Measurements from ENCODE around the gene TUBA3D. TPM values are rescaled to one million over a fixed set of nuclear protein-coding genes. Genes with fewer than 3 reads are reported as not detected.
A peak's percentile ranks its signal among the peaks of the same experiment; 100 is the strongest.
"Not testable (repeated sequence)": the region's sequence is repeated elsewhere in the genome, so short reads cannot be mapped to it uniquely, and the experiment has no call there.

TUBA3D gene
- total and polyA plus RNA-seq, 2 donors (not counting 1 experiment from before 2014, with no cell fraction given) = not detected

DNA sequence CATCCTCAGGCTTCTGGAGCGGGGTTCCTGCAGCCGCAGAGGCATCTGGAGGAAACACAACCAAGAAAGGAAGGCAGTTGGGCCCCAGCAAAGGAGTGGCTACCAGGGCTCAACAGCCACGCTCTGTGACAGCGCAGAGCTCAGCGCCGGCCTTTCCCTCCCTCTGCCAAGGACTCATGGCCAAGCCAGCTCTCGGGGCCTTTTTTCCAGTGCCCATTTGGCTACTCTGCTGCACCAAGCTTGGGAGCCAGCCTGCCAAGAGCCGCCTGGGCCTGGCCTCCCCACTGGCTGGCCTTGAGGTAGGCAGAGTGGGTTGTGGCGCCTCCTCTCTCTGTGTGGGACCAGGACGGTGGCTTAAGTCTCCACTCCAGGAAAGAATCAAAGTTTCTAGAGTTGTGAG, 44.6 kb downstream of the TUBA3D start:
- H3K27me3 ChIP-seq (ENCODE audit: control insufficient read depth, insufficient read depth, low read length) = no peaks in the 10 kb centered on the region
- TF ChIP-seq EZH2 (IDR thresholded peaks at IDR 0.05; ENCODE audit: low read length, missing control alignments) = no peak
- TF ChIP-seq, protein P1, sequence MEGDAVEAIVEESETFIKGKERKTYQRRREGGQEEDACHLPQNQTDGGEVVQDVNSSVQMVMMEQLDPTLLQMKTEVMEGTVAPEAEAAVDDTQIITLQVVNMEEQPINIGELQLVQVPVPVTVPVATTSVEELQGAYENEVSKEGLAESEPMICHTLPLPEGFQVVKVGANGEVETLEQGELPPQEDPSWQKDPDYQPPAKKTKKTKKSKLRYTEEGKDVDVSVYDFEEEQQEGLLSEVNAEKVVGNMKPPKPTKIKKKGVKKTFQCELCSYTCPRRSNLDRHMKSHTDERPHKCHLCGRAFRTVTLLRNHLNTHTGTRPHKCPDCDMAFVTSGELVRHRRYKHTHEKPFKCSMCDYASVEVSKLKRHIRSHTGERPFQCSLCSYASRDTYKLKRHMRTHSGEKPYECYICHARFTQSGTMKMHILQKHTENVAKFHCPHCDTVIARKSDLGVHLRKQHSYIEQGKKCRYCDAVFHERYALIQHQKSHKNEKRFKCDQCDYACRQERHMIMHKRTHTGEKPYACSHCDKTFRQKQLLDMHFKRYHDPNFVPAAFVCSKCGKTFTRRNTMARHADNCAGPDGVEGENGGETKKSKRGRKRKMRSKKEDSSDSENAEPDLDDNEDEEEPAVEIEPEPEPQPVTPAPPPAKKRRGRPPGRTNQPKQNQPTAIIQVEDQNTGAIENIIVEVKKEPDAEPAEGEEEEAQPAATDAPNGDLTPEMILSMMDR (conservative IDR thresholded peaks at IDR 0.05 in 1 of 2, IDR thresholded peaks at IDR 0.05 in 1 of 2; ENCODE audit: low read depth in 1 of 2, low read length in 2 of 2) = no peak
- H4K20me1 ChIP-seq (ENCODE audit: control insufficient read depth, extremely low read depth, insufficient read depth, low read length) = no peaks in the 10 kb centered on the region
- no peak overlapping the region for H3K9ac ChIP-seq (ENCODE audit: insufficient read depth, low read length)
- no peak overlapping the region for H3K27ac ChIP-seq (ENCODE audit: insufficient read depth, low read length)
- no peaks in the 10 kb centered on the region for H3K79me2 ChIP-seq (ENCODE audit: control insufficient read depth, insufficient read depth, low read length)
- H3K4me3 ChIP-seq (replicated peaks in 1 of 4; ENCODE audit: control extremely low read depth in 1 of 4, insufficient read depth in 1 of 4, low read depth in 3 of 4, low read length in 4 of 4) = no peak overlapping the region
- no peak for DNase-seq (ENCODE audit: low read depth in 2 of 2)
- no peak overlapping the region for H2AFZ ChIP-seq (ENCODE audit: low read length)
- peaks cover 3% of the 10 kb centered on the region for H3K36me3 ChIP-seq (ENCODE audit: control insufficient read depth, insufficient read depth, low read length)
- no peaks in the 10 kb centered on the region for H3K9me3 ChIP-seq (ENCODE audit: control insufficient read depth, insufficient read depth, low read depth, low read length)
- no peaks in the 10 kb centered on the region for H3K4me1 ChIP-seq (ENCODE audit: control insufficient read depth, extremely low read depth, insufficient read depth, low read length)
- H3K4me2 ChIP-seq (ENCODE audit: extremely low read depth, insufficient read depth, low read length) = no peak overlapping the region

DNA sequence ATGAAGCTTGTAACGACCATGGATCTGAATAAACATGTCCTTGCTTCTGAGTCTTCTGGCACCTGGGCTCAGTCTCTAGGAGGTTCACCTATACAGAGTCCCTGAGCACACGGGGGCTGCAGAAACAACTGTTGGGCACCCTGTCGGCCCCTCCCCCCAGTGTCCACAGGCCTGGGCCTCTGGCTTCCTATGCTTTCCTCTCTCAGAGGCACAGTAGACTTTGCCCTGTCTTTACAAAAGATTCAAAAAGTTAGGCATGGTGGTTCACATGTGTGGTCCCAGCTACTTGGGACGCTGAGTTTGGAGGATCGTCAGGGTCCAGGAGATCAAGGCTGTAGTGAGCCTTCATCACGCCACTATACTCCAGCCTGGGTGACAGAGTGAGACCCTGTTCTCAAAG, 45.6 kb downstream of the TUBA3D start:
- H3K27me3 ChIP-seq (ENCODE audit: control insufficient read depth, insufficient read depth, low read length); H3K4me3 ChIP-seq (replicated peaks in 1 of 4; ENCODE audit: control extremely low read depth in 1 of 4, insufficient read depth in 1 of 4, low read depth in 3 of 4, low read length in 4 of 4); H3K79me2 ChIP-seq (ENCODE audit: control insufficient read depth, insufficient read depth, low read length); H3K9me3 ChIP-seq (ENCODE audit: control insufficient read depth, insufficient read depth, low read depth, low read length); H3K9ac ChIP-seq (ENCODE audit: insufficient read depth, low read length); H3K27ac ChIP-seq (ENCODE audit: insufficient read depth, low read length); H4K20me1 ChIP-seq (ENCODE audit: control insufficient read depth, extremely low read depth, insufficient read depth, low read length); H2AFZ ChIP-seq (ENCODE audit: low read length); H3K36me3 ChIP-seq (ENCODE audit: control insufficient read depth, insufficient read depth, low read length); H3K4me2 ChIP-seq (ENCODE audit: extremely low read depth, insufficient read depth, low read length); DNase-seq (ENCODE audit: low read depth in 2 of 2); H3K4me1 ChIP-seq (ENCODE audit: control insufficient read depth, extremely low read depth, insufficient read depth, low read length): not testable (repeated sequence)

DNA sequence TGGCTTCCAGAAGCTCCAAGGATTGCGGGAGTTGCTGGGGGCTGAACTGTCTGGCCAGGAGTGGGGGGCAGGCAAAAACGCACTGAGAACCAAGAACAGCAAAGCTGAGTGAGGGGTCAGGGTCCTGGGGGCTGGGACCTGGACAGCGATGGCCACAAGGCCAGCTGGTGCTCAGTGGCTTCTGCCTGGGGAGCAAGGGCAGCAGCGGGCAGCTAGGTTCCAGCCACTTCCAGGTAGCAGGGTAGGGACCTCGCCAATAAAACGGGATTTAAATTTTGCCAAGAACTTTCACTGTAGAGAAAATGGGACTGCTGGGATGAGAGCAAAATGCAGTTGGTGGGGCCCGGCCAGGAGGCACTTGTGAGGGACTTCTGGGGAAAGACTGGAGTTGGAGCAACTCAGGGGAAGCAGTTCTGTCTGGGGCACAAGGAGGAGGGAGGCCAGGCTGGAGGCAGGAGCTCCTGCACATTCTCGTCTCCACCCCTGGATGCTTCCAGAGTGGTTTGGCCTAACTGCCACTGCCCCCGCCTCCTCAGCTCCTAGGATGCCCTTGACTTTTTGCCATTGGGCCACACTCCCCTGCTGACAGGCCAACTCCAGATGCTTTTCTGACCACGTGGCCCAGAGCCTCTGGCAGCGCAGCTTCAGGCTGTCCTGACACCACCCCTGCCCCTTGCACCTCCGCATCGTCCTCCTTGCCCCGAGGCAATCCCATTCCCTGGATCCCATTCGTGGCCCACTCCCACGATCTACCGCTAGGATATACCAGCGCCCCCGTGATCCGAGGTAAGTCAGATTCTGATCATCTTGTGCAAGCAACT, 46.3 kb downstream of the TUBA3D start:
- Histone ChIP-seq H3K4me1 (ENCODE audit: control insufficient read depth, extremely low read depth, insufficient read depth, low read length) (no peaks in the 10 kb centered on the region), H3K36me3 (ENCODE audit: control insufficient read depth, insufficient read depth, low read length) (peaks cover 3% of the 10 kb centered on the region), H3K4me2 (ENCODE audit: extremely low read depth, insufficient read depth, low read length) (no peak overlapping the region), H3K9me3 (ENCODE audit: control insufficient read depth, insufficient read depth, low read depth, low read length) (no peaks in the 10 kb centered on the region), H4K20me1 (ENCODE audit: control insufficient read depth, extremely low read depth, insufficient read depth, low read length) (no peaks in the 10 kb centered on the region), H3K27ac (ENCODE audit: insufficient read depth, low read length) (no peak overlapping the region), H3K9ac (ENCODE audit: insufficient read depth, low read length) (no peak overlapping the region), H2AFZ (ENCODE audit: low read length) (no peak overlapping the region), H3K79me2 (ENCODE audit: control insufficient read depth, insufficient read depth, low read length) (no peaks in the 10 kb centered on the region), H3K27me3 (ENCODE audit: control insufficient read depth, insufficient read depth, low read length) (no peaks in the 10 kb centered on the region), H3K4me3 (replicated peaks in 1 of 4; ENCODE audit: control extremely low read depth in 1 of 4, insufficient read depth in 1 of 4, low read depth in 3 of 4, low read length in 4 of 4) (no peak overlapping the region)
- DNase-seq (ENCODE audit: low read depth in 2 of 2) = no peak
- TF ChIP-seq EZH2 (IDR thresholded peaks at IDR 0.05; ENCODE audit: low read length, missing control alignments) = no peak
- TF ChIP-seq, protein P1 (conservative IDR thresholded peaks at IDR 0.05 in 1 of 2, IDR thresholded peaks at IDR 0.05 in 1 of 2; ENCODE audit: low read depth in 1 of 2, low read length in 2 of 2) = no peak

DNA sequence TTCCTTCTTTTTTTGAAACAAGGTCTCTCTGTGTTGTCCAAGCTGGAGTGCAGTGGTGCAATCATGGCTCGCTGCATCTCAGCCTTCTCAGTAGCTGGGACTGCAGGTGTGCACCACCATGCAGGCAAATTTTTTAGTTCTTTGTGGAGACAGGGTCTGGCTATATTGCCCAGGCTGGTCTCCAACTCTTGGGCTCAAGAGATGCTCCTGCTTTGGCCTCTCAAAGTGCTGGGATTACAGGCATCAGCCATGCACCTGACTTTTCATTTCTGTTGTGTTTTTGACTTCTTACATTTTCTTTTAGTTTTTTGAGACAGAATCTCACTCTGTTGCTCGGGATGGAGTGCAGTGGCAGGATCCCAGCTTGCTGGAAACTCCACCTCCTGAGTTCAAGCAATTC, 49.3 kb downstream of the TUBA3D start:
- DNase-seq (ENCODE audit: low read depth in 2 of 2); H3K27me3 ChIP-seq (ENCODE audit: control insufficient read depth, insufficient read depth, low read length); H3K4me1 ChIP-seq (ENCODE audit: control insufficient read depth, extremely low read depth, insufficient read depth, low read length); H4K20me1 ChIP-seq (ENCODE audit: control insufficient read depth, extremely low read depth, insufficient read depth, low read length); H3K4me3 ChIP-seq (replicated peaks in 1 of 4; ENCODE audit: control extremely low read depth in 1 of 4, insufficient read depth in 1 of 4, low read depth in 3 of 4, low read length in 4 of 4); H3K4me2 ChIP-seq (ENCODE audit: extremely low read depth, insufficient read depth, low read length); H3K27ac ChIP-seq (ENCODE audit: insufficient read depth, low read length); H3K79me2 ChIP-seq (ENCODE audit: control insufficient read depth, insufficient read depth, low read length); H2AFZ ChIP-seq (ENCODE audit: low read length); H3K9me3 ChIP-seq (ENCODE audit: control insufficient read depth, insufficient read depth, low read depth, low read length); H3K36me3 ChIP-seq (ENCODE audit: control insufficient read depth, insufficient read depth, low read length); H3K9ac ChIP-seq (ENCODE audit: insufficient read depth, low read length): not testable (repeated sequence)

DNA sequence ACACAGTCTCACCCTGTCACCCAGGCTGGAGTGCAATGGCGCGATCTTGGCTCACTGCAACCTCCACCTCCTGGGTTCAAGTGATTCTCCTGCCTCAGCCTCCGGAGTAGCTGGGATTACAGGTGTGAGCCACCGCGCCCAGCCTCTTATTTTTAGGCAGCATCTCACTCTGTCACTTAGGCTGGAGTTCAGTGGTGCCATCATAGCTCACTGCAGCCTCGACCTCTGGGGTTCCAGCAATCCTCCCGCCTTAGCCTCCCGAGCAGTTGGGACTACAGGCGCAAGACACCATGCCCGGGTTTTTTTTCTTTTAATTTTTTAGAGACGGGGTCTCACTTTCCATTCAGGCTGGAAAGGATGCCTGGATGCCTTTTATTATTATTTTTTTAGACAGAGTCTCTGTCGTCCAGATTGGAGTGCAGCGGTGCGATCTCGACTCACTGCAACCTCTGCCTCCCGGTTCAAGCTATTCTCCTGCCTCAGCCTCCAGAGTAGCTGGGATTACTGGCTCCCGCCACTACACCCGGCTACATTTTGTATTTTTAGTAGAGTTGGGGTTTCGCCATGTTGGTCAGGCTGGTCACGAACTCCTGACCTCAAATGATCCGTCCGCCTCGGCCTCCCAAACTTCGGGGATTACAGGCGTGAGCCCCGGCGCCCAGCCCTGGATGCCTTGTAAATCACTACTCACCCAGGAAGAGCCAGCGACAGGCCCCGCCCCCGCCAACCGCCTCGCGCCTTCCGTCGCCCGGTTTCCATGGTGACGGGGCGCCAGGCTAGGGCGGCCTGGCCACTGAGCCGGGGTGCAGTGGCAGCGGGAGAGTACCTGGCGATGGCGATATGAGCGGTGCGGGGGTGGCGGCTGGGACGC, 51.4 kb downstream of the TUBA3D start, which contains the start of gene CCDC74A:
CCDC74A (plus strand) TSS at position 758 of the 871 bp plus-strand sequence; CDS start at position 841, 83 bp downstream.
- Histone ChIP-seq H3K4me3 (replicated peaks in 1 of 4; ENCODE audit: control extremely low read depth in 1 of 4, insufficient read depth in 1 of 4, low read depth in 3 of 4, low read length in 4 of 4) (peak within 1 kb of the TSS; percentile 12 to 50 (median 24)), H3K4me2 (ENCODE audit: extremely low read depth, insufficient read depth, low read length) (peak within 1 kb of the TSS; percentile 48)

More for the DNA sequence above, 51.4 kb downstream of the TUBA3D start, which contains the start of gene CCDC74A:
- H3K4me1 ChIP-seq (ENCODE audit: control insufficient read depth, extremely low read depth, insufficient read depth, low read length); H3K27me3 ChIP-seq (ENCODE audit: control insufficient read depth, insufficient read depth, low read length); H3K9ac ChIP-seq (ENCODE audit: insufficient read depth, low read length); H4K20me1 ChIP-seq (ENCODE audit: control insufficient read depth, extremely low read depth, insufficient read depth, low read length); H3K9me3 ChIP-seq (ENCODE audit: control insufficient read depth, insufficient read depth, low read depth, low read length); H3K36me3 ChIP-seq (ENCODE audit: control insufficient read depth, insufficient read depth, low read length); H3K79me2 ChIP-seq (ENCODE audit: control insufficient read depth, insufficient read depth, low read length): not testable (repeated sequence)
- peak; percentile 26 to 47 for DNase-seq (ENCODE audit: low read depth in 2 of 2)
- H2AFZ ChIP-seq (ENCODE audit: low read length) = peak within 1 kb of the TSS; percentile 57
- H3K27ac ChIP-seq (ENCODE audit: insufficient read depth, low read length) = peak within 1 kb of the TSS; percentile 47

Data from fibroblast of lung (primary cell).